Measurements from ENCODE around the gene RSRC1. TPM values are rescaled to one million over a fixed set of nuclear protein-coding genes. Genes with fewer than 3 reads are reported as not detected.
"Not testable (repeated sequence)": the region's sequence is repeated elsewhere in the genome, so short reads cannot be mapped to it uniquely, and the experiment has no call there.

RSRC1 gene
- total RNA-seq, 1 experiment from 2014 or later: 37.9 TPM

GRCh38 chr3:158494673-158495072 is 384.8 kb downstream of the RSRC1 start:
- Mint-ChIP-seq H3K27ac (no peak overlapping the region), H3K36me3 (ENCODE audit: insufficient read depth in 1 of 3, low read depth in 3 of 3) (peaks cover 9 to 19% (median 18%) of the 10 kb centered on the region in 3 experiments), H3K9me3 (peaks cover 20 to 22% of the 10 kb centered on the region in 2 experiments), H3K27me3 (ENCODE audit: low read depth) (no peaks in the 10 kb centered on the region; the same call in 1 of the 2 replicates), H3K4me3 (no peak overlapping the region), H3K4me1 (peaks cover 0 to 5% of the 10 kb centered on the region in 2 experiments; a peak in 3 of 4 replicates)
- Histone ChIP-seq H2AK5ac (ENCODE audit: insufficient read length, low read length) (no peak overlapping the region), H3K56ac (ENCODE audit: insufficient read length, low read depth, low read length) (no peak overlapping the region), H3K23me2 (ENCODE audit: insufficient read length, low read depth, low read length, poor library complexity, severe bottlenecking) (no peaks in the 10 kb centered on the region), H4K8ac (replicated peaks; ENCODE audit: insufficient read length, low read depth, low read length) (no peak overlapping the region), H3K79me1 (ENCODE audit: insufficient read depth, low read depth, low read length, poor library complexity, severe bottlenecking) (no peaks in the 10 kb centered on the region), H3K4me2 (ENCODE audit: insufficient read depth, insufficient read length, low read length) (no peak overlapping the region), H2BK120ac (ENCODE audit: low read depth, low read length, poor library complexity, severe bottlenecking) (no peak overlapping the region), H3K27ac (ENCODE audit: insufficient read length, low read depth, low read length) (no peak overlapping the region), H3K27me3 (ENCODE audit: insufficient read depth, low read length) (no peaks in the 10 kb centered on the region), H2BK20ac (ENCODE audit: low read depth, low read length, poor library complexity, severe bottlenecking) (no peak overlapping the region), H3K23ac (ENCODE audit: insufficient read length, low read depth, low read length) (no peak overlapping the region), H3K9me3 (ENCODE audit: control insufficient read depth, low read depth, low read length) (no peaks in the 10 kb centered on the region), H3T11ph (ENCODE audit: low read length) (no peak overlapping the region), H2BK15ac (ENCODE audit: low read depth, low read length) (no peak overlapping the region), H3K79me2 (ENCODE audit: insufficient read depth, low read length) (no peaks in the 10 kb centered on the region), H4K91ac (ENCODE audit: insufficient read length, low read depth, low read length) (no peak overlapping the region), H2BK5ac (ENCODE audit: insufficient read length, low read length) (no peak overlapping the region), H3K4ac (ENCODE audit: low read depth, low read length) (no peak overlapping the region), H2BK12ac (ENCODE audit: insufficient read length, low read depth, low read length) (no peak overlapping the region), H4K20me1 (ENCODE audit: control insufficient read depth, insufficient read depth, insufficient read length) (no peaks in the 10 kb centered on the region), H2AFZ (ENCODE audit: low read length) (no peak overlapping the region), H3K18ac (ENCODE audit: insufficient read length, low read depth, low read length) (no peak overlapping the region), H3K4me1 (ENCODE audit: insufficient read depth, low read length) (no peaks in the 10 kb centered on the region), H4K5ac (ENCODE audit: insufficient read length, low read depth, low read length) (no peak overlapping the region), H3K14ac (ENCODE audit: insufficient read depth, low read length) (no peak overlapping the region), H3K9ac (ENCODE audit: extremely low read depth, insufficient read length, low read length) (no peak overlapping the region)
- DNase-seq: no peak
- TF ChIP-seq, protein P1, sequence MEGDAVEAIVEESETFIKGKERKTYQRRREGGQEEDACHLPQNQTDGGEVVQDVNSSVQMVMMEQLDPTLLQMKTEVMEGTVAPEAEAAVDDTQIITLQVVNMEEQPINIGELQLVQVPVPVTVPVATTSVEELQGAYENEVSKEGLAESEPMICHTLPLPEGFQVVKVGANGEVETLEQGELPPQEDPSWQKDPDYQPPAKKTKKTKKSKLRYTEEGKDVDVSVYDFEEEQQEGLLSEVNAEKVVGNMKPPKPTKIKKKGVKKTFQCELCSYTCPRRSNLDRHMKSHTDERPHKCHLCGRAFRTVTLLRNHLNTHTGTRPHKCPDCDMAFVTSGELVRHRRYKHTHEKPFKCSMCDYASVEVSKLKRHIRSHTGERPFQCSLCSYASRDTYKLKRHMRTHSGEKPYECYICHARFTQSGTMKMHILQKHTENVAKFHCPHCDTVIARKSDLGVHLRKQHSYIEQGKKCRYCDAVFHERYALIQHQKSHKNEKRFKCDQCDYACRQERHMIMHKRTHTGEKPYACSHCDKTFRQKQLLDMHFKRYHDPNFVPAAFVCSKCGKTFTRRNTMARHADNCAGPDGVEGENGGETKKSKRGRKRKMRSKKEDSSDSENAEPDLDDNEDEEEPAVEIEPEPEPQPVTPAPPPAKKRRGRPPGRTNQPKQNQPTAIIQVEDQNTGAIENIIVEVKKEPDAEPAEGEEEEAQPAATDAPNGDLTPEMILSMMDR (conservative IDR thresholded peaks at IDR 0.05): no peak
- WGBS (ENCODE audit: extremely low coverage, insufficient read length, low lambda C conversion rate): no CpG with 5 or more reads among the region's 5 CpGs

DNA sequence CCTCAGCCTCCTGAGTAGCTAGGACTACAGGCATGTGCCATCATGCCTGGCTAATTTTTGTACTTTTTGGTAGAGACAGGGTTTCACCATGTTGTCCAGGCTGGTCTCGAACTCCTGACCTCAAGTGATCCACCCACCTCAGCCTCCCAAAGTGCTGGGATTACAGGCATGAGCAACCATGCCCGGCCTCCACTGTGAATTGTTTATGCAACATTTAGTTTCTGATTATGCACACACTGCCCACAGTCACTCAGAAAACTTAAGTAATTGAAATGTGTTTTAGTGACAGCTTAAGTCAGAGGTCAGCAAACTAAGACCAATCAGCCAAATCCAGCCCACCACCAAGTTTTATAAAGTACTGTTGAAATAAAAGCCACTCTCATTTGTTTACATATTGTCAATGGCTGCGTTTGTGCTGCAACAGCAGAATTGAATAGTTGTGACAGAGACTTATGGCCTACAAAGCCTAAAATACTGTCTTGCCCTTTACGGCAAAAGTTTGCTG is 385.6 kb downstream of the RSRC1 start:
- not testable (repeated sequence) for H3K4me2 ChIP-seq (ENCODE audit: insufficient read depth, insufficient read length, low read length); H3K4me3 Mint-ChIP-seq; H2BK20ac ChIP-seq (ENCODE audit: low read depth, low read length, poor library complexity, severe bottlenecking); H4K8ac ChIP-seq (replicated peaks; ENCODE audit: insufficient read length, low read depth, low read length); H3K4me1 Mint-ChIP-seq; H3K18ac ChIP-seq (ENCODE audit: insufficient read length, low read depth, low read length); H2BK120ac ChIP-seq (ENCODE audit: low read depth, low read length, poor library complexity, severe bottlenecking); H3T11ph ChIP-seq (ENCODE audit: low read length); H3K27me3 Mint-ChIP-seq (ENCODE audit: low read depth); H3K4ac ChIP-seq (ENCODE audit: low read depth, low read length); H3K27ac ChIP-seq (ENCODE audit: insufficient read length, low read depth, low read length); H3K23ac ChIP-seq (ENCODE audit: insufficient read length, low read depth, low read length); H2BK12ac ChIP-seq (ENCODE audit: insufficient read length, low read depth, low read length); H3K79me2 ChIP-seq (ENCODE audit: insufficient read depth, low read length); H3K27ac Mint-ChIP-seq; H3K23me2 ChIP-seq (ENCODE audit: insufficient read length, low read depth, low read length, poor library complexity, severe bottlenecking); H3K79me1 ChIP-seq (ENCODE audit: insufficient read depth, low read depth, low read length, poor library complexity, severe bottlenecking); H3K9ac ChIP-seq (ENCODE audit: extremely low read depth, insufficient read length, low read length); H4K91ac ChIP-seq (ENCODE audit: insufficient read length, low read depth, low read length); H2AK5ac ChIP-seq (ENCODE audit: insufficient read length, low read length); H3K14ac ChIP-seq (ENCODE audit: insufficient read depth, low read length); DNase-seq; H2BK15ac ChIP-seq (ENCODE audit: low read depth, low read length); H3K56ac ChIP-seq (ENCODE audit: insufficient read length, low read depth, low read length); H2BK5ac ChIP-seq (ENCODE audit: insufficient read length, low read length); H4K20me1 ChIP-seq (ENCODE audit: control insufficient read depth, insufficient read depth, insufficient read length); H4K5ac ChIP-seq (ENCODE audit: insufficient read length, low read depth, low read length); H3K9me3 ChIP-seq (ENCODE audit: control insufficient read depth, low read depth, low read length); H3K27me3 ChIP-seq (ENCODE audit: insufficient read depth, low read length); H3K4me1 ChIP-seq (ENCODE audit: insufficient read depth, low read length); H2AFZ ChIP-seq (ENCODE audit: low read length)
- H3K36me3 Mint-ChIP-seq (ENCODE audit: insufficient read depth in 1 of 3, low read depth in 3 of 3): peaks cover 9 to 26% (median 24%) of the 10 kb centered on the region in 3 experiments
- WGBS (ENCODE audit: extremely low coverage, insufficient read length, low lambda C conversion rate): no CpG with 5 or more reads among the region's 4 CpGs
- H3K9me3 Mint-ChIP-seq: peaks cover 28 to 30% of the 10 kb centered on the region in 2 experiments
